ENCODE results near the gene PRDX5. TPM values are rescaled to one million over a fixed set of nuclear protein-coding genes. Genes with fewer than 3 reads are reported as not detected.

PRDX5 gene
- total and polyA plus RNA-seq, 9 of the 15 experiments (the other 6 are each of a cell fraction or from before 2014, with no cell fraction given), result 40.8 to 327 (median 204) TPM

DNA sequence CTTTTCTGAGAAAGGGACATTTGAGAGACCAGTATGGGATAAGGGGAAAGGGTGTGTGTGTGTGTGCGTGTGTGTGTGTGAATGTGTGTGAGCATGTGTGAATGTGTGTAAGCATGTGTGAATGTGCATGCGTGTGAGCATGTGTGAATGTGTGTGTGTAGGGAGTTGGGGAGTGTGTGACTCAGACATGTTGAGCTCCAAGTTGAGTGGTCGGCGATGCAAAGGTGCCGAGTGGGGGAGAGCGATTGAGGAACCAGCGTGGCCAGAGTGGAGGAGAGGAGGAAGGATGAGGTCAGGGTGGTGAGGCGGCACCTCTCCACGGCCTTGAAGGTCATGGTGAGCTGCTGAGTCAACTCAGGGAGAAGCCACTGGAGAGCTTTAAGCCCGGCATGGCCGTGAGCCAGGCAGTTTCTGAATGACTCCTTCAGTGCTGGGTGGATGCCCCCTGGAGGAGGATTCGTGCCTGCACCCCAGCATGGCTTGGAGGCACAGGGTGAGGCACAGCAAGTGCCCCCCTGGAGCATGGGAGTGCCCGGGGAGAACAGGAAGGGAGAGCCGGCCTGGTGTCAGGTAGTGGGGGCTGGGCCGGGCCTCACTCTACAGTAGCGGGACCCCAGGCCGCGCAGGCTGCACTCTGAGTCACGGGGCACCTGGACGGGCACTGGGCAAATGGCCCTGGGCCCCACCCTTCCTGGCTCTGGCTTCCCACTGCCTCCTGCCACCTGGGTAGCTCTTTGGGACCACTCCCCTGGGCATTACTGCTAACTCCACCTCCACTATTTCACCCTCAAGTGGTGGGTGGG, 13.8 kb downstream of the PRDX5 start (continued):
- TF ChIP-seq ZBTB5 (IDR thresholded peaks at IDR 0.05) (peak; percentile 59; the same call in 1 of the 2 replicates), SPI1 (IDR thresholded peaks at IDR 0.05; ENCODE audit: borderline replicate concordance, low read depth, low read length) (0 out of 2 replicates have a peak, but pooled peaks have one; percentile 23), NBN (IDR thresholded peaks at IDR 0.05; ENCODE audit: low read depth) (peak; percentile 90), PURB (CRISPR knock-in tag; IDR thresholded peaks at IDR 0.05; ENCODE audit: low read depth) (no peak), ARID2 (IDR thresholded peaks at IDR 0.05) (0 out of 2 replicates have a peak, but pooled peaks have one; percentile 26), SAFB (IDR thresholded peaks at IDR 0.05; ENCODE audit: borderline replicate concordance, low read depth, low read length) (no peak), PPARD (CRISPR knock-in tag; IDR thresholded peaks at IDR 0.05) (no peak), HSF4 (CRISPR knock-in tag; IDR thresholded peaks at IDR 0.05; ENCODE audit: borderline replicate concordance) (no peak), MED1 (CRISPR knock-in tag; IDR thresholded peaks at IDR 0.05; ENCODE audit: borderline replicate concordance) (no peak), POLR3G (IDR thresholded peaks at IDR 0.05; ENCODE audit: extremely low read depth, insufficient read length, insufficient replicate concordance) (no peak), TBP (optimal IDR thresholded peaks at IDR 0.05; ENCODE audit: low read depth, low read length) (peak; percentile 32), HMBOX1 (IDR thresholded peaks at IDR 0.05) (no peak; the same call in 1 of the 2 replicates), LCOR (CRISPR knock-in tag; IDR thresholded peaks at IDR 0.05) (no peak), ZNF77 (CRISPR knock-in tag; IDR thresholded peaks at IDR 0.05) (no peak), JUNB (CRISPR knock-in tag; conservative IDR thresholded peaks at IDR 0.05) (no peak), ELF4 (CRISPR knock-in tag; IDR thresholded peaks at IDR 0.05) (peak; percentile 96), ZNF518B (CRISPR knock-in tag; IDR thresholded peaks at IDR 0.05) (no peak), CTBP1 (IDR thresholded peaks at IDR 0.05; ENCODE audit: borderline replicate concordance) (peak; percentile 77)
- TF ChIP-seq, protein P1, sequence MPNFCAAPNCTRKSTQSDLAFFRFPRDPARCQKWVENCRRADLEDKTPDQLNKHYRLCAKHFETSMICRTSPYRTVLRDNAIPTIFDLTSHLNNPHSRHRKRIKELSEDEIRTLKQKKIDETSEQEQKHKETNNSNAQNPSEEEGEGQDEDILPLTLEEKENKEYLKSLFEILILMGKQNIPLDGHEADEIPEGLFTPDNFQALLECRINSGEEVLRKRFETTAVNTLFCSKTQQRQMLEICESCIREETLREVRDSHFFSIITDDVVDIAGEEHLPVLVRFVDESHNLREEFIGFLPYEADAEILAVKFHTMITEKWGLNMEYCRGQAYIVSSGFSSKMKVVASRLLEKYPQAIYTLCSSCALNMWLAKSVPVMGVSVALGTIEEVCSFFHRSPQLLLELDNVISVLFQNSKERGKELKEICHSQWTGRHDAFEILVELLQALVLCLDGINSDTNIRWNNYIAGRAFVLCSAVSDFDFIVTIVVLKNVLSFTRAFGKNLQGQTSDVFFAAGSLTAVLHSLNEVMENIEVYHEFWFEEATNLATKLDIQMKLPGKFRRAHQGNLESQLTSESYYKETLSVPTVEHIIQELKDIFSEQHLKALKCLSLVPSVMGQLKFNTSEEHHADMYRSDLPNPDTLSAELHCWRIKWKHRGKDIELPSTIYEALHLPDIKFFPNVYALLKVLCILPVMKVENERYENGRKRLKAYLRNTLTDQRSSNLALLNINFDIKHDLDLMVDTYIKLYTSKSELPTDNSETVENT (CRISPR knock-in tag; IDR thresholded peaks at IDR 0.05), result no peak
